ENCODE data around the gene PROC.

Gene PROC

DNA sequence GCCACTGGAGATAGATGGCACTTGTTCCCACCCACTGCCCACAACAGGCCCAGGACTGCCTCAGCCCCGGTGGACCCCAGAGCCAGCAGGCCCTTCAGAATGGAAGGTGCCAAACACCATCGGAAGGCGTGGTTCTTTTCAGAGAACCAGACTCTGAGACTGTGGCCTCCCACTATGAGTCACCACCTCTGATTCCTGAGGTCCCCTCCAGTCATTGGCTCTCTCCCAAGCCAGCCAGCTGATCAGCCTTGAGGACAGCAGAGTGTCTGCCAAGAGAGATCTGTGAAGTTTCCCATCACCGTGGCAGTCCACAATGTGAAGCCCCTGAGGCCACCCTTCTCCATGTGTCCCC lies 20.0 kb upstream of the PROC start:
- TF ChIP-seq HDGF (IDR thresholded peaks at IDR 0.05; ENCODE audit: borderline replicate concordance) (no peak), FOXK2 (IDR thresholded peaks at IDR 0.05) (no peak), CTBP1 (IDR thresholded peaks at IDR 0.05; ENCODE audit: borderline replicate concordance) (no peak), LEF1 (IDR thresholded peaks at IDR 0.05; ENCODE audit: borderline replicate concordance) (no peak), FOXM1 (IDR thresholded peaks at IDR 0.05; ENCODE audit: borderline replicate concordance) (no peak), FOXA1 (IDR thresholded peaks at IDR 0.05) (no peak), ARNT (IDR thresholded peaks at IDR 0.05) (no peak)
- ChIA-PET CTCF (no interaction called here), POLR2A (no interaction called here)
- peak; percentile 49 for DNase-seq (ENCODE audit: extremely low spot score)

DNA sequence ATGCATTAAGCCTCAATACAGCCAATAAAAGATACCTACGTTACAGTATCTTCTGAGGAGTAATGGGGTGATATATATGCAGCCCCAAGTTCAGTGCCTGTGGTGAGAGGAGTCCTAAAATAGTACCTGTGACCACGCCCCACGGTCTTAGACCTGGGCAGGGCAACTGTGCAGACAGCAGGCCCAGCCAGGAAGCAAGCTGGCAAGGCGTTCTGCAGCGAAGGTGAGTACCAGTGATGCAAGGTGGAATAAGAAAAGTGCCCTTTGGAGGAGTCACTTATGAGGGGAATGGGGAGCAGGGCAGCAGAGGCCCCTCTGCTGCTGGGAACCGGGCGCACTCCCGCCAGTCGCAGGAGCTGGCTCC lies 17.7 kb upstream of the PROC start:
- CTCF ChIA-PET, result interaction anchor here (0.7 to 1.8 kb wide), 2 partner anchors 15 to 88 kb away, joined by 3 to 4 read pairs; no protein-coding TSS in a partner anchor
- no peak for TF ChIP-seq ARNT (IDR thresholded peaks at IDR 0.05)
- no peak for TF ChIP-seq SP1 (IDR thresholded peaks at IDR 0.05)
- no peak for TF ChIP-seq SUZ12 (IDR thresholded peaks at IDR 0.05)
- no peak for TF ChIP-seq FOXK2 (IDR thresholded peaks at IDR 0.05)
- no peak for TF ChIP-seq HDGF (IDR thresholded peaks at IDR 0.05; ENCODE audit: borderline replicate concordance)
- TF ChIP-seq BHLHE40 (IDR thresholded peaks at IDR 0.05; ENCODE audit: borderline replicate concordance), result no peak
- no peak for TF ChIP-seq NFRKB (IDR thresholded peaks at IDR 0.05)
- TF ChIP-seq LEF1 (IDR thresholded peaks at IDR 0.05; ENCODE audit: borderline replicate concordance), result no peak
- TF ChIP-seq ELF4 (IDR thresholded peaks at IDR 0.05), result no peak
- TF ChIP-seq ZNF384 (IDR thresholded peaks at IDR 0.05), result no peak
- POLR2A ChIA-PET, result interaction anchor here (1.0 to 1.9 kb wide), 2 partner anchors 14 kb away, joined by 3 to 7 read pairs; no protein-coding TSS in a partner anchor
- DNase-seq (ENCODE audit: extremely low spot score), result no peak

DNA sequence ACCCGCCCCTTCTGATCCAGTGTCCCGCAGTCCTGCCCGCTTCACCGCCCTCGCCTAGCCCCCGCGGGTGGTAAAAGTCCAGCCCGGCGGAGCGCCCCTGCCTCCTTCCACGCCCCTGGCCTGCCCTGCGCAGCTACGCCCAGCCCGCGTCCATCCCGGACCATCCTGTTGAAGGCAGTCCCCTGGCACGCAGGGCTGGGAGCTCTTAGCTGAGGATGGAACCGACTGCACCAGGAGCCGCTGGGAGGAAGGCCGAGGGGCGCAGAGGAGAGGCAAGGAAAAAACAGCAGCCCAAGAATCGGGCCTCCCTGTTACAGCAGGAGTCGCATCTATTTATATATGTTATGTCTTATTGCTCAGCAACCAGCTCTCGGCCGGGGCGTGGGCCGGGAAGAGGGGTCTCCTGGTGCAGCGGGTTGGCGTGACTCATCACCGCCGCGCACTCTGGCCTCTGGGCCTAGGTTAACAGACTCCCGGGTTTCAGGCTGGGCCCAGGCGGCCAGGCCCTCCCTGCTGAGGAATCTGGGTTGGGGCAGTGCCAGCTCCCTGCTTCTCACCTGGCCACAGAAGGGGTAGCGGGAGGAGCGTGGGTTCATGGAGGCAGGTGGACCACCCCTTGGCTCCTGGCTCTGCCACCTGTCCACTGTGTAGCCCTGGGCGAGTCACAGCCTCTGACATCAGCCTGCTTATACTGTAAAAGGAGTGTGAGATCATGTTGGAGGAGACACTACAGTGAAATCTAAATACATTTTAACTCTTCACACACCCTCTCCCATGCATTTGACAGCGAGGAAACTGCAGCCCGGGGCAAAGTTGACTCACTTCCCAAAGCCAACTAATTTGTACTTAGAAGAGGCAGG lies 17.1 kb upstream of the PROC start:
- ChIA-PET POLR2A (interaction anchor here (1.0 to 1.9 kb wide), 2 partner anchors 13 to 14 kb away, joined by 3 to 7 read pairs; no protein-coding TSS in a partner anchor), CTCF (interaction anchor here (0.7 kb wide), 1 partner anchor 88 kb away, joined by 3 read pairs; no protein-coding TSS in a partner anchor)
- DNase-seq (ENCODE audit: extremely low spot score), result no peak
- TF ChIP-seq SP1 (IDR thresholded peaks at IDR 0.05) (no peak), HDGF (IDR thresholded peaks at IDR 0.05; ENCODE audit: borderline replicate concordance) (no peak), FOXM1 (IDR thresholded peaks at IDR 0.05; ENCODE audit: borderline replicate concordance) (no peak), FOXA1 (IDR thresholded peaks at IDR 0.05) (no peak), FOXK2 (IDR thresholded peaks at IDR 0.05) (no peak), ZNF384 (IDR thresholded peaks at IDR 0.05) (no peak)
- TF ChIP-seq, protein P1, sequence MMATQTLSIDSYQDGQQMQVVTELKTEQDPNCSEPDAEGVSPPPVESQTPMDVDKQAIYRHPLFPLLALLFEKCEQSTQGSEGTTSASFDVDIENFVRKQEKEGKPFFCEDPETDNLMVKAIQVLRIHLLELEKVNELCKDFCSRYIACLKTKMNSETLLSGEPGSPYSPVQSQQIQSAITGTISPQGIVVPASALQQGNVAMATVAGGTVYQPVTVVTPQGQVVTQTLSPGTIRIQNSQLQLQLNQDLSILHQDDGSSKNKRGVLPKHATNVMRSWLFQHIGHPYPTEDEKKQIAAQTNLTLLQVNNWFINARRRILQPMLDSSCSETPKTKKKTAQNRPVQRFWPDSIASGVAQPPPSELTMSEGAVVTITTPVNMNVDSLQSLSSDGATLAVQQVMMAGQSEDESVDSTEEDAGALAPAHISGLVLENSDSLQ (IDR thresholded peaks at IDR 0.05), result no peak

DNA sequence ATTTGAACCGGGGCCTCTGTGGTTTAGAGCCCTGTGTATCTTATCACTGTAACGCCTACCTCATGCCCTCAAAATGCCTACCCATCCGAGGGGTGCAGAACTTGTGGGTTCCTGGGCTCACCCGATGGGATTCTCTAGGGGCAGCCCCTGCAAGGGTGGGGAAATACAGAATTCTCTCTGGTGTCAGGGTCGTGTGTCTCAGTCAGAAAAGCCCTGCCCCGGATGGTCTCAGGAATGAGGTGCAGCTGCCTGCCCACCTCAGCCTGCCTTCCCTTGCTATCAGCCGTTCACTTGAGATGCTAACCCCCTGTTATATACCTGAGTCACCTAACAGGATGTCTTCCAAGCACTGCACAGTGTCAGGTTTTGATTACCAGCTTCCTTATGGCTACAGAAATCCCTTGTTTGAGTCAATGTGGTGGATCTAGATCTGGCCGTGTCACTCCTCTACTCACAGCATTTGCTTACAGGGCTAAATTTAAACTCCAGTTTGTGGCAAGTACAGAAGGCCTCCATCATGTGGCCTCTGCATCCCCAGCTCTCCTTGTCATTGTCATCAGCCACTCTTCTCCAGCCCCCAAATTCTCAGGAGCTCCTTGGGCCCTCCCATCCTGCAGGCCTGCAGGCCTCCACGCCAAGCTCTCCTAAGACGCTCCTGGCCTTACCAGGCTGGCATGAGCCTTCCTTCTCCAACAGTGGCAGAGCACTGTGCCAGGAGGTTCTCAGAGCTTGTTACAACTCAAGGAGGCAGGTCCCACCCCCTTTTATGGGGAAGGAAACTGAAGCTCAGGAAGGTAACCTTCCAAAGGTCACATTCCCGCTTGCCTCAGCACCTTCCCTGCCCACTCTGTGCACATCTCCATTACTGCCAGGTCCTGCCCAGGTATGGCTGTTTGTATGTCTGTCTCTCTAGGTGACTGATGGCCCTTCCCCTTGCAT lies 16.2 kb upstream of the PROC start:
- ChIA-PET POLR2A (interaction anchor here (0.8 to 1.9 kb wide), 3 partner anchors 12 to 15 kb away, joined by 3 to 7 read pairs (median 3); no protein-coding TSS in a partner anchor), CTCF (interaction anchor here (1.4 kb wide), 1 partner anchor 13 kb away, joined by 3 read pairs; no protein-coding TSS in a partner anchor)
- no peak for DNase-seq (ENCODE audit: extremely low spot score)
- TF ChIP-seq TARDBP (IDR thresholded peaks at IDR 0.05) (no peak), BHLHE40 (IDR thresholded peaks at IDR 0.05; ENCODE audit: borderline replicate concordance) (no peak), NFRKB (IDR thresholded peaks at IDR 0.05) (no peak), SP1 (IDR thresholded peaks at IDR 0.05) (no peak), ZNF384 (IDR thresholded peaks at IDR 0.05) (no peak), FOXK2 (IDR thresholded peaks at IDR 0.05) (no peak), SUZ12 (IDR thresholded peaks at IDR 0.05) (no peak), ARNT (IDR thresholded peaks at IDR 0.05) (no peak), ELF4 (IDR thresholded peaks at IDR 0.05) (no peak), FOXA1 (IDR thresholded peaks at IDR 0.05) (no peak), L3MBTL2 (conservative IDR thresholded peaks at IDR 0.05) (no peak), HDGF (IDR thresholded peaks at IDR 0.05; ENCODE audit: borderline replicate concordance) (no peak), CTBP1 (IDR thresholded peaks at IDR 0.05; ENCODE audit: borderline replicate concordance) (no peak), LEF1 (IDR thresholded peaks at IDR 0.05; ENCODE audit: borderline replicate concordance) (no peak), FOXM1 (IDR thresholded peaks at IDR 0.05; ENCODE audit: borderline replicate concordance) (no peak)
- TF ChIP-seq, protein P1 (IDR thresholded peaks at IDR 0.05), result no peak

DNA sequence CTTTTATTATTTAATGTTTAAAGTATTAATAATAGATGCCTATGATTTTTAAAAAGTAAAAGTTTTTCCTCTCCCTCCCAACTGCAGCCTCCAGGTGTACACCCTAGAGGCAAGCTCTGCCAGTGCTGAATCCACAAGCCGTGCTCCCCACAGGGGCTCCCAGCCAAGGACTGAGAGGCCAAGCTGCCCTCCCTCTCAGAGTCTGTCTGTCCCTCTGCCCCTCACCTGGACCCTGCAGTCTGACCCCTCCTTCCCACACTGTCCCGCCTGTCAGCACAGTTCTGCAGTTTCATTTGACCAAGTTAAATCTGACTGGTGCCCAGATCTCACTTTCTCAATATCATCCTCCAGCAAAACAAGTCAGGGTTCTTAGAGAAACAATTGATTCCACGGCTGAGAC lies 14.8 kb upstream of the PROC start:
- POLR2A ChIA-PET, result interaction anchor here (1.6 kb wide), 1 partner anchor 17 kb away, joined by 3 read pairs; no protein-coding TSS in a partner anchor
- no peak for DNase-seq (ENCODE audit: extremely low spot score)
- CTCF ChIA-PET, result interaction anchor here (1.4 kb wide), 1 partner anchor 12 kb away, joined by 3 read pairs; no protein-coding TSS in a partner anchor
- no peak for TF ChIP-seq SUZ12 (IDR thresholded peaks at IDR 0.05)
- TF ChIP-seq L3MBTL2 (conservative IDR thresholded peaks at IDR 0.05), result no peak
- no peak for TF ChIP-seq TARDBP (IDR thresholded peaks at IDR 0.05)
- TF ChIP-seq FOXM1 (IDR thresholded peaks at IDR 0.05; ENCODE audit: borderline replicate concordance), result no peak
- no peak for TF ChIP-seq FOXK2 (IDR thresholded peaks at IDR 0.05)
- TF ChIP-seq FOXA1 (IDR thresholded peaks at IDR 0.05), result no peak
- TF ChIP-seq HDGF (IDR thresholded peaks at IDR 0.05; ENCODE audit: borderline replicate concordance), result no peak
- no peak for TF ChIP-seq SP1 (IDR thresholded peaks at IDR 0.05)
- TF ChIP-seq ELF4 (IDR thresholded peaks at IDR 0.05), result no peak
- no peak for TF ChIP-seq BHLHE40 (IDR thresholded peaks at IDR 0.05; ENCODE audit: borderline replicate concordance)
- no peak for TF ChIP-seq ZNF384 (IDR thresholded peaks at IDR 0.05)
- TF ChIP-seq, protein P1 (IDR thresholded peaks at IDR 0.05), result no peak

All from HEK293T (cell line).